Prostate gland (tissue), 2 donors: ENCODE results near the gene UNC5B.

Experiments
- CTCF ChIP-seq, 4 experiments: fragments of 200-600 bp in 2 of 4; fragments of 450-650 bp in 2 of 4; sonication (generic) in 2 of 4; IDR thresholded peaks; 1 replicate in 3 of 4; 2 replicates in 1 of 4; pipeline ENCODE4 v1.5.1; 2016 to 2019; ENCODE audit warnings: antibody characterized with exemption in 4 of 4, mild to moderate bottlenecking in 2 of 4, moderate library complexity in 2 of 4
- POLR2A ChIP-seq: fragments of 450-650 bp; IDR thresholded peaks from one replicate; pipeline ENCODE4 v1.6.1; 2016; ENCODE audit warnings: antibody characterized with exemption, mild to moderate bottlenecking
- POLR2AphosphoS5 ChIP-seq: sonication (generic); formaldehyde crosslinking; IDR thresholded peaks from one replicate; pipeline ENCODE4 v1.6.1; 2017; ENCODE audit warnings: antibody characterized with exemption

GRCh38 chr10:71193516-71193915 is 18.9 kb upstream of the UNC5B start:
- no peak for TF ChIP-seq CTCF (IDR thresholded peaks at IDR 0.05)
- no peak for TF ChIP-seq POLR2A
- no peak for TF ChIP-seq POLR2AphosphoS5
